ENCODE data around the gene CCDC159. TPM values are rescaled to one million over a fixed set of nuclear protein-coding genes. Genes with fewer than 3 reads are reported as not detected.
"Not testable (repeated sequence)": the region's sequence is repeated elsewhere in the genome, so short reads cannot be mapped to it uniquely, and the experiment has no call there.

The CCDC159 gene
- total and polyA plus RNA-seq, 4 donors = 6.3 to 25.2 (median 16.5) TPM

GRCh38 chr19:11338569-11339253 lies 7.6 kb upstream of the CCDC159 start:
- 66% methylated on average over 21 of the region's 21 CpGs for WGBS
- Histone ChIP-seq H3K36me3 (ENCODE audit: control insufficient read depth in 4 of 4, insufficient read depth in 3 of 4, low read depth in 1 of 4, low read length in 3 of 4) (peaks cover 4 to 18% (median 7%) of the 10 kb centered on the region in 4 donors), H3K9ac (ENCODE audit: low read depth in 1 of 2, low read length in 2 of 2) (no peak overlapping the region)

DNA sequence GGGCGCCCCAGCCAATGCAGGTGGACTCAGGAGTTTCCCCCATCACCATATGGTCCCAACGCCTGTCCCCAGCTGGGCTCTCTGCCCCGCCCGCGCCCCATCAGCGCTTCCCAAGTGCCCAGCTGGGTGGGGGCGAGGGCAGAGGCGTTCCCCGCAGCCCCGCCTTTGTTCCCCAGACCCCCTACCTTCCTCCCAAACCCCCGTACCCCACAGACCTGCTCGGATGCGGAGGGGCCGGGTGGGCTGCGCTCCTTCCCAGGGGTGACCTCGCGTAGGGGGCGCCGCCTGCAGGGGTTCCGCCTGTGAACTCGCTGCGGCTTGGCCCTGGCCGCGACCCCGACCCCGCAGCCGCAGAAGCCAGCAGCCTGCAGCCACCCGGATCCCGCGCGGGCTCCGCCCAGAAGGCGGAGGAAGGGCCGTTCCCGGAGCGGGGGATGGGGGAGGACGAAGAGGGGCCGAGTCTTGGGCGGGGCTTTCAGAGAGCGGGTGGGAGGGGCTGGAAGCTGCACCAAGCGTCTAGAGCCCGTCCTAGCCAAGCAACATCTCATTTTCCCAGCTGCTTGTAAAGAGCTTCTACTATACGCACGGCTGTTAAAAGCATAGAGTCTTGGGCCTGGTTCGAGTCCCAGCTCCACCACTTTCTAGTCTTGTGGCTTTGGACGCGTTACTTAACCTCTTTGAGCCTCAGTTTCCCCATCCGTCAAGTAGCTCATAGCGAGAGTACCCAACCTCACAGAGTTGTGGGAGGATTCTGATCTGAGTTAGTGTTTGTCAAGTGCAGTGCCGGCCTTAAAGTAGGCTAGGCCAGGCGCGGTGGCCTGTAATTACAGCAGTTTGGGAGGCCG lies 6.8 kb upstream of the CCDC159 start, which contains the start of gene RAB3D:
Gene RAB3D, minus strand, starts transcription at position 404 of the 845 bp plus-strand sequence. CDS start 2,258 bp downstream, outside the sequence.
- H3K4me1 ChIP-seq (ENCODE audit: control insufficient read depth in 4 of 4, insufficient read depth in 4 of 4, low read length in 3 of 4) = peaks cover 1 to 13% (median 7%) of the 10 kb centered on the region in 4 donors
- H3K36me3 ChIP-seq (ENCODE audit: control insufficient read depth in 4 of 4, insufficient read depth in 3 of 4, low read depth in 1 of 4, low read length in 3 of 4) = peaks cover 4 to 18% (median 6%) of the 10 kb centered on the region in 4 donors
- TF ChIP-seq SP1 (IDR thresholded peaks at IDR 0.05) = peak; percentile 38
- TF ChIP-seq NR2F2 (IDR thresholded peaks at IDR 0.05) = peak; percentile 21
- no peak for TF ChIP-seq ZBTB33 (IDR thresholded peaks at IDR 0.05)
- TF ChIP-seq RAD21 (IDR thresholded peaks at IDR 0.05) = peak in 1 of 2 donors; percentile 49
- no peak for TF ChIP-seq YY1 (IDR thresholded peaks at IDR 0.05)

More at GRCh38 chr19:11338569-11339253, 7.6 kb upstream of the CCDC159 start:
- Histone ChIP-seq H3K9me3 (ENCODE audit: control insufficient read depth in 4 of 4, low read length in 3 of 4) (no peaks in the 10 kb centered on the region), H3K4me3 (ENCODE audit: low read depth in 1 of 3, low read length in 3 of 3) (peak overlapping the region in 2 of 3 donors; percentile 30 to 57), H3K27me3 (ENCODE audit: control insufficient read depth in 4 of 4, insufficient read depth in 4 of 4, low read length in 3 of 4) (no peaks in the 10 kb centered on the region), H3K4me1 (ENCODE audit: control insufficient read depth in 4 of 4, insufficient read depth in 4 of 4, low read length in 3 of 4) (peaks cover 0 to 8% (median 3%) of the 10 kb centered on the region in 4 donors), H3K27ac (ENCODE audit: low read depth in 1 of 2, low read length in 2 of 2) (peak overlapping the region; percentile 41 to 60)
- DNase-seq (ENCODE audit: low spot score) = no peak
- TF ChIP-seq RAD21 (IDR thresholded peaks at IDR 0.05) (no peak), EGR1 (IDR thresholded peaks at IDR 0.05; ENCODE audit: low read depth in 2 of 2) (no peak), CTCF (IDR thresholded peaks at IDR 0.05; ENCODE audit: low read depth, low read length, missing input control) (no peak), FOXA2 (IDR thresholded peaks at IDR 0.05) (no peak)

DNA sequence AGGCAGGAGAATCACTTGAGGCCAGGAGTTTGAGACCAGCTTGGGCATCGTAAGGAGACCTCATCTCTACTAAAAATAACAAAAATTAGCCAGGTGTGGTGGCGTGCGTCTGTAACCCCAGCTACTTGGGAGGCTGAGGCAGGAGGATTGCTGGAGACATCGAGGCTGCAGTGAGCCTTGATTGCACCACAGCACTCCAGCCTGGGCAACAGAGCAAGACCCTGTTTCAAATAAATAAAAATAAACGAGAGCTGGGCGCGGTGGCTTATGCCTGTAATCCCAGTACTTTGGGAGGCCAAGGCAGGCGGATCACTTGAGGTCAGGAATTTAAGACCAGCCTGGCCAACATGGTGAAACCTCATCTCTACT lies 6.2 kb upstream of the CCDC159 start:
- WGBS = 89% methylated on average over 8 of the region's 8 CpGs
- H3K27ac ChIP-seq (ENCODE audit: low read depth in 1 of 2, low read length in 2 of 2) = peak overlapping the region in 1 of 2 donors; percentile 28
- not testable (repeated sequence) for H3K9ac ChIP-seq (ENCODE audit: low read depth in 1 of 2, low read length in 2 of 2); H3K9me3 ChIP-seq (ENCODE audit: control insufficient read depth in 4 of 4, low read length in 3 of 4); H3K27me3 ChIP-seq (ENCODE audit: control insufficient read depth in 4 of 4, insufficient read depth in 4 of 4, low read length in 3 of 4); DNase-seq (ENCODE audit: low spot score); H3K4me3 ChIP-seq (ENCODE audit: low read depth in 1 of 3, low read length in 3 of 3)
- H3K4me1 ChIP-seq (ENCODE audit: control insufficient read depth in 4 of 4, insufficient read depth in 4 of 4, low read length in 3 of 4) = peaks cover 1 to 19% (median 10%) of the 10 kb centered on the region in 4 donors
- H3K36me3 ChIP-seq (ENCODE audit: control insufficient read depth in 4 of 4, insufficient read depth in 3 of 4, low read depth in 1 of 4, low read length in 3 of 4) = peaks cover 4 to 15% (median 5%) of the 10 kb centered on the region in 4 donors

More for the DNA sequence above, 6.8 kb upstream of the CCDC159 start, which contains the start of gene RAB3D:
- 25% methylated on average over 53 of the region's 53 CpGs for WGBS
- H3K9ac ChIP-seq (ENCODE audit: low read depth in 1 of 2, low read length in 2 of 2) = no peak within 1 kb of the TSS
- H3K27me3 ChIP-seq (ENCODE audit: control insufficient read depth in 4 of 4, insufficient read depth in 4 of 4, low read length in 3 of 4) = no peaks in the 10 kb centered on the region
- peak within 1 kb of the TSS in 2 of 3 donors; percentile 30 to 57 for H3K4me3 ChIP-seq (ENCODE audit: low read depth in 1 of 3, low read length in 3 of 3)
- DNase-seq (ENCODE audit: low spot score) = peak; percentile 87
- H3K9me3 ChIP-seq (ENCODE audit: control insufficient read depth in 4 of 4, low read length in 3 of 4) = no peaks in the 10 kb centered on the region
- H3K27ac ChIP-seq (ENCODE audit: low read depth in 1 of 2, low read length in 2 of 2) = peak within 1 kb of the TSS; percentile 41 to 60
